GM12875 (cell line): Measurements from ENCODE around the gene RFX2.

ENCODE experiments used
- H3K4me3 ChIP-seq: one replicate; pipeline ENCODE4 v1.5.1; 2011; ENCODE audit warnings: low read depth, low read length, control low read depth
- CTCF ChIP-seq: IDR thresholded peaks from 2 replicates; pipeline ENCODE4 v1.5.1; 2011; ENCODE audit warnings: low read depth, mild to moderate bottlenecking, control low read depth, inconsistent platforms, low read length, moderate library complexity, borderline replicate concordance; ENCODE audit not compliant: insufficient read depth

Gene RFX2

GRCh38 chr19:5974721-5975387, 135.4 kb downstream of the RFX2 start:
- TF ChIP-seq CTCF, result no peak
- H3K4me3 ChIP-seq, result no peak overlapping the region

- no peak for TF ChIP-seq CTCF
These were observed 136.2 kb downstream of the RFX2 start for GRCh38 chr19:5973867-5974635.

GRCh38 chr19:5973376-5973775, 136.9 kb downstream of the RFX2 start:
- no peak for TF ChIP-seq CTCF
- H3K4me3 ChIP-seq, result no peak overlapping the region

More at GRCh38 chr19:5973867-5974635, 136.2 kb downstream of the RFX2 start:
- H3K4me3 ChIP-seq, result no peak overlapping the region

GRCh38 chr19:5972355-5972731, 138.0 kb downstream of the RFX2 start:
- H3K4me3 ChIP-seq, result no peak overlapping the region

DNA sequence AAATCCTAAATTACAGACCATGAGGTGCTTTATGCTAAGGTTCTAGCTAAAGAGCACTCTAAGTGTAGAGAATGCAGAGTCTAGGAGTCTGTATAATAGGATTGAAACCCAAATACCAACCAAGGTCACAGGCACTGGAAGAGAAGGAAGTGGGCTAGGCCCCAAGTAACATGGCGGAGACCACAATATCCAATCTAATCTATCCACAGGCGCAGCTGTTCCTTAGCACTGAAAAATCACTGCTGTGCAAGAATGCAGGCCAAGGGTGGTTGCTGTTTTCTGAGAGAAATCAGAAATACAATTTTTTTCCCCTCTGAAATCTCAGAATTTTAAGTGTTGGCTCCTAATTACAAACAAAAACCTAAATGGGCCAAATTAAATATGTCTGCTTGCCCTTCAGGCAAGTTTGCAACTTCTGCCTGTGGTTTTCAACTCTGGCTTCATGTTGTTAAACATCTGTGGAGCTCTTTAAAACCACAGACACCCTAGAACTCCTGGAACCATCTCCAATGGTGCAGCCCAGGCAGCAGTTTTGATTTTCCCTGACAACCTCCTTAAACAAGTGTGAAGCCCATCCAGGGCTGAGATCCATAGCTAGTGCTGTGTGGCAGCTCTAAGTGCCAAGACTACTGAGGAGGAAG, 138.5 kb downstream of the RFX2 start:
- TF ChIP-seq CTCF, result no peak
- H3K4me3 ChIP-seq, result no peak overlapping the region

More at GRCh38 chr19:5972355-5972731, 138.0 kb downstream of the RFX2 start:
- no peak for TF ChIP-seq CTCF

DNA sequence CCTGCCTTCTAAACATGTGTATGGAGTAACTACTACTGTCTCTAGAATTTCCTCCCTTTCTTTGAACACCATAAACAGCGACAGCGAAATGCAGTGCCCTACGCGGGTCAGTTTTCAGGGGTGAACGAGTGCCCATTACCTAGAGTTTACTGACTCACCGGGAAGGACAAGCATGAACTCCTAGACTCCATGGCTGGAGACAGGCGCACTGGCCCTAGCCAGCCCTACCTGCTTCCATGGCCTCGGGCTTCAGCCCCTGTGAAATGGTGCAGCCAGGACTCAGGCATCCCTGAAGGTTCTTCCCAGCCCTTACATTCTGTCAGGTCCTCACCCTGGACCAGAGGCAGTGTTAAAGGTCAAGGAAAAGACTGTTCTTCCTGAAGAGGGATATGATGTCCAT, 140.8 kb downstream of the RFX2 start:
- TF ChIP-seq CTCF, result no peak
- no peak overlapping the region for H3K4me3 ChIP-seq
